ENCODE data around the gene MUC6.

MUC6 gene

GRCh38 chr11:1051356-1052132, 15.0 kb upstream of the MUC6 start:
- DNase-seq (ENCODE audit: low read depth) = no peak

GRCh38 chr11:1050581-1051355, 14.2 kb upstream of the MUC6 start:
- DNase-seq (ENCODE audit: low read depth) = peak; percentile 56

- no peak for DNase-seq (ENCODE audit: low read depth)
Observed at GRCh38 chr11:1049911-1050580, 13.5 kb upstream of the MUC6 start.

DNA sequence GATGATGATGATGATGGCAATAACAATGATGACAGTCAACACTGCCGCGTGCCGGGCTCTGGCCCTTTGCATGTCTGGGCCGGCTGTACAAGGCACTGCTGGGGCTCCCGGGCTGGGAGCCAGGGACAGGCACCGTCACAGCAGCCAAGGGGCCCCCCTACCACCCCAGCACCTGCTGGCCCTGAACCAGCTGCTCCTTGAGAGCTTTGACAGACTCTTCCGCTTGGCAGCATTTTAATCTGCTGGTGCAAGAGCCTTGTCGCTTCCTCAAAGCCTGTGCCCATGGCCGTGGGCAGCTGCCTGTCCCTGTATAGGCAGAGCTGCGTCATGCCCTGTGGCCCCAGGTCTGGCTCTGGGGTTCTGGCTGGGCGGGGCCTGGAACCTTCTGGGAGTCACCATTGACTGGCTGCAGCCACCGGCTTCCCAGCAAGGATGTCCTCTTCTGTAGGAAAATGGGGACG, 12.9 kb upstream of the MUC6 start:
- no peak for DNase-seq (ENCODE audit: low read depth)

GRCh38 chr11:1049071-1049405, 12.5 kb upstream of the MUC6 start:
- no peak for DNase-seq (ENCODE audit: low read depth)

GRCh38 chr11:1048375-1049070, 12.0 kb upstream of the MUC6 start:
- DNase-seq (ENCODE audit: low read depth) = no peak

- DNase-seq (ENCODE audit: low read depth) = no peak
Observed at GRCh38 chr11:1047595-1048156, 11.2 kb upstream of the MUC6 start.

- DNase-seq (ENCODE audit: low read depth) = no peak
Observed at GRCh38 chr11:1044160-1044559, 7.6 kb upstream of the MUC6 start.

- no peak for DNase-seq (ENCODE audit: low read depth)
Observed at GRCh38 chr11:1043563-1044096, 7.1 kb upstream of the MUC6 start.

GRCh38 chr11:1042626-1043562, 6.4 kb upstream of the MUC6 start:
- DNase-seq (ENCODE audit: low read depth) = no peak

- no peak for DNase-seq (ENCODE audit: low read depth)
Observed at GRCh38 chr11:1041936-1042608, 5.6 kb upstream of the MUC6 start.

GRCh38 chr11:1041471-1041870, 5.0 kb upstream of the MUC6 start:
- DNase-seq (ENCODE audit: low read depth) = no peak

- DNase-seq (ENCODE audit: low read depth) = no peak
Observed at GRCh38 chr11:1041149-1041467, 4.6 kb upstream of the MUC6 start.

- DNase-seq (ENCODE audit: low read depth) = no peak
Observed at GRCh38 chr11:1040428-1041148, 4.1 kb upstream of the MUC6 start.

DNA sequence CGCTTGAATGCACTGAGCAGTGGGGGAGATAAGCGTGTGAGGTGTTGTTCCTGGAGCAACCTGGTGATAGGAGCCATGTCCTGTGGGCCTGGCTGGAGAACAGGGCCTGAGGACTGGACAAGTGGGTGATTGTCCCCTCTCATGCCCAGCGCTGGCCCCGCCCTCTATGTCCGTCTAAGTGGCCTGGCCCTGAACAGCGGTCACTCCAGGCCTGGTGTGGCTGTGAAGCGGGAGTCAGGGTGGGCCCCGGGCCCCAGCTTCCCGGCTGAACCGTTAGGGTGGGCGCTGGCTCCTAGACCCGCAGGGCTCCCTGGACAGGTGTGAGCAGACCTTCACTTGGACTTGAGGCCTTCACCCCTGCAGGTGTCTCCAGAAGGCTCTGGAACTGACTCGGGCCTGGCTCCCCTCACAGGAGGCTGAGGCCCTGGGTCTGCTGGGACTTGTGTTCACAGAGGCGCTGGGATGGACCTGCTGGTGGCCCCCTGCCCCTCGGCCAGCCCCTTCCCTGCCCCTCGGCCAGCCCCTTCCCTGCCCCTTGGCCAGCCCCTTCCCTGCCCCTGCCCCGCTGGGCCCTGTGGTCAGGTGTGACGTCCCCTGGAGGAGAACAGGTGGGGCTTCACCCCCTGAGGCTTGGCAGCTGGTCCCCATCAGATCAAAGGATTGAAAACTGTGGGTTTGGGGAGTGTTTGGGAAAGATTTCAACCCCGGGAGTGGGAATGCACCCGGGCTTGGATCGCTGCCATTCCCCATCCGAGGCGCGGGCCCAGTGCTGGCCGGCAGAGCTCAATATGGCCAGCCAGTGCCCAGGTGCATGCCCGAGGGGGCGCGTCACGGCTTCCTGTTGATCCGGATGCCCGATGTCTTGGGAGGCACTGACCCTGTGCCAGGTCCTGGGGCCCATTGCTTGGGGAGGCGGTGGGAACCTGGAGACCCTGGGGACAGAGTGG, 3.2 kb upstream of the MUC6 start:
- no peak for DNase-seq (ENCODE audit: low read depth)

GRCh38 chr11:1038921-1039320, 2.4 kb upstream of the MUC6 start:
- no peak for DNase-seq (ENCODE audit: low read depth)

GRCh38 chr11:1038361-1038760, 1.8 kb upstream of the MUC6 start:
- DNase-seq (ENCODE audit: low read depth) = no peak

GRCh38 chr11:1037506-1038055, 1.1 kb upstream of the MUC6 start:
- DNase-seq (ENCODE audit: low read depth) = no peak
